GM18858 (cell line): ENCODE data around the gene MBIP.

Experiments used
- ATAC-seq: cut with Tn5 transposase; IDR thresholded peaks from one replicate; pipeline ENCODE4 v1.9.1; 2021; ENCODE audit not compliant: unreplicated experiment

The MBIP gene

GRCh38 chr14:36268121-36268520 lies 52.3 kb downstream of the MBIP start:
- no peak for ATAC-seq

DNA sequence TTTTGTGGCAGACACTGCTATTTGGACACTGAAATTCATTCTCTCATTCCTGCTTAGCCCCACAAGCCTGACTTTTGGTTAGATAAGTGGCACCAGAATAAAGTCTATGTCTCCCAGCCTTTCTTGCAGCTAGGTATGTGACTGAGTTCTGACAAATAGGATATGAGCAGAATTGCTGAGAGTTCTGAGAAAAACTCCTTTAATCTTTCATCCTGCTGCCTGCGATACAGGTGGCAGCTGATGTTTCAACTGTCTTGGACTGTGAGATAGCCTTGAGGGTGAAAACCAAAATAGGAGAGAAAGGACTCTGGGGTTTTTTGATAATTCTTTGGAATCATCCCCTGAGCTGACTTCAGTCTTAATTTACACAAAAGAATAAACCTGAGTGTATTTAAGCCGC lies 55.8 kb downstream of the MBIP start:
- no peak for ATAC-seq

GRCh38 chr14:36264107-36264506 lies 56.3 kb downstream of the MBIP start:
- no peak for ATAC-seq

DNA sequence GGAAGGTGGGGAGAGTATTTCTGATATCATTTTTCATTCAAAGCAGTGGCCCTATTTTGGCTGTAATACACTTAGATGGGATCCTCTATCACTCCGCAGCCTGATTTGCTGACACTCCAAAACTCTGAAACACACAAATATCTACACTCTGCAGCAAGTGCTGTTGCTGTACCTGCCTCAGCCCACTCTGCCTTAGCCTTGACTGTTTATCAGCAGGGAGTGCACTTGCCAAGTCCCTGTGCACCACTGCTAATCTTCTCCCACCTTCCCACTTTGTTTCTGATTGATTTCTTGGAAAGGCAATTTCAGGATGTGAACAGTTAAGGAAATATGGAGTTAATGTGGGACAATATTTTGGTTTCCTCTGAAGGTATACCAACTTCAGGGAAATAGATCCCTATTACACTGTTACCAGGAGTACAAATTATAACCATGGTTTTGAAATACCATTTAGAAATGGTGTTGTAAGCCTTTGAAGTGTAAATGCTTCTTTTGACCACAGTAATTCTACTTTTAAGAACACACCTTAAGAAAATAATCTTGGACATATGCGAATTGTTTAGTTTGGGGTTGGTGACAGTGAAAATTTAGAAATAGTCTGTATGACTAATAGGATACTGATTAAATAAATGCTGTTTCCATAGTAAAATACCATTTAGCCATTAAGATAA lies 59.3 kb downstream of the MBIP start:
- no peak for ATAC-seq

- ATAC-seq: no peak
Observed at GRCh38 chr14:36258241-36258640, 62.2 kb downstream of the MBIP start.

GRCh38 chr14:36256126-36256801 lies 64.2 kb downstream of the MBIP start:
- no peak for ATAC-seq

DNA sequence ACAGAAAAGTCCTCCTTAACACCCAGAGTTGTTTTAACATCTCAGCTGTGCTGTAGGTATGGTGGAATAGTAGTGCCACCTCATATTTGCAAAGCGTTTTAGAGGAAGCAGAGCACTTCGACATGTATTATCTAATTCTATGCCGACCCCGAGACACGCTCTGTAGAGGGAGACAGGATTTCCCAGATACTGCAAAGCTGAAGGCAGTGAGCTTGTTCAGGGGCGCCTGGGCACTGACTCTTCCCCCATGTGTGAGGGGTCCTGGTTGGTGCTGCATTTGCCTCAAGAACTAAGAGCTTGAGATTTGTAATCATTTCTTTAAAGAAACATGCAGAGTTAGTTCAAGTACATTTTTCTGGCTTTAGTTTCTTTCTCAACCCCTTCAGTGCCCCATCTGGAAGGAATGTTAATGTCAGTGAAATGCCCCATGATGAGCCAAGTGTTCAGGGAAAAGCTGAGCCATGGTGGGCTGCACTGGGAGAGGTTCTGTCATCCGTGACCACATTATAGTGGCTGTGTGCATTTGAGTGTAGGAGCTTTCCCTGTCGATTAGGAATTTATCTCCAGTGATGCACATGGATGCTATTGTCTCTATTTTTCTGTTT lies 66.3 kb downstream of the MBIP start:
- ATAC-seq: no peak
